ENCODE measurements around the gene ELFN2. TPM values are rescaled to one million over a fixed set of nuclear protein-coding genes. Genes with fewer than 3 reads are reported as not detected.

ELFN2 gene
- polyA plus RNA-seq, 3 donors: 0.01 TPM; not detected in 2

DNA sequence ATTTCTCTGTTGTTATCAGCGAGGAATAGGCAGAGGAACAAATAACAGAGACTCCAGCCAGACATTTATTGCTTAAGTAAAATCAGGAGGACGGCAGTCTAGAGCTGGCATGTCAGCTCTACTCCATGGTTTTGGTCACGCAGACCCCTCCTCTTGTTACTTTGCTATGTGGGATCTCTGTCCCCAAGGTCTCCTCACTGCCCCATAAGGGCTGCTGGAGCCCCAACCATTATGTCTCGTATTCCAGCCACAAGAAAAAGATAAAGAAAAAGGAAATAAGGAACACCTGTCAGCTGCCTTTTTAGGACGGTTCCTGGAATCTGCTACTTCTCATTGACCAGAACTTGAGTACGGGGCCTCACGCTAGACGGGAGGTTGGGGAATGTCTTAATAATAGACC lies 70.4 kb downstream of the ELFN2 start:
- DNase-seq: no peak
- Histone ChIP-seq H3K9ac (ENCODE audit: insufficient read depth, low read length, poor library complexity, severe bottlenecking) (no peak overlapping the region), H2AFZ (ENCODE audit: insufficient read depth, low read depth, low read length, poor library complexity, severe bottlenecking) (no peak overlapping the region), H3K4me2 (replicated peaks; ENCODE audit: extremely low read depth, low read length, poor library complexity, severe bottlenecking) (no peak overlapping the region), H3K79me2 (ENCODE audit: insufficient read depth, low read length) (no peaks in the 10 kb centered on the region), H3K36me3 (replicated peaks in 1 of 2; ENCODE audit: control insufficient read depth in 1 of 2, insufficient read depth in 2 of 2, low read length in 2 of 2) (no peaks in the 10 kb centered on the region), H3K27ac (ENCODE audit: low read depth in 1 of 2, low read length in 2 of 2) (no peak overlapping the region), H3K4me3 (replicated peaks in 1 of 3; ENCODE audit: low read depth in 2 of 3, low read length in 3 of 3) (no peak overlapping the region), H3K9me3 (replicated peaks in 1 of 2; ENCODE audit: control insufficient read depth in 1 of 2, insufficient read depth in 1 of 2, low read length in 2 of 2) (no peaks in the 10 kb centered on the region), H3K27me3 (ENCODE audit: control insufficient read depth in 2 of 2, insufficient read depth in 2 of 2, low read length in 2 of 2) (no peaks in the 10 kb centered on the region), H4K20me1 (ENCODE audit: insufficient read depth, low read length) (no peaks in the 10 kb centered on the region), H3K4me1 (ENCODE audit: control insufficient read depth in 1 of 2, insufficient read depth in 2 of 2, low read length in 2 of 2) (no peaks in the 10 kb centered on the region)
- intact Hi-C loops (cut with micrococcal nuclease): no loop called here
- TF ChIP-seq, protein P1, sequence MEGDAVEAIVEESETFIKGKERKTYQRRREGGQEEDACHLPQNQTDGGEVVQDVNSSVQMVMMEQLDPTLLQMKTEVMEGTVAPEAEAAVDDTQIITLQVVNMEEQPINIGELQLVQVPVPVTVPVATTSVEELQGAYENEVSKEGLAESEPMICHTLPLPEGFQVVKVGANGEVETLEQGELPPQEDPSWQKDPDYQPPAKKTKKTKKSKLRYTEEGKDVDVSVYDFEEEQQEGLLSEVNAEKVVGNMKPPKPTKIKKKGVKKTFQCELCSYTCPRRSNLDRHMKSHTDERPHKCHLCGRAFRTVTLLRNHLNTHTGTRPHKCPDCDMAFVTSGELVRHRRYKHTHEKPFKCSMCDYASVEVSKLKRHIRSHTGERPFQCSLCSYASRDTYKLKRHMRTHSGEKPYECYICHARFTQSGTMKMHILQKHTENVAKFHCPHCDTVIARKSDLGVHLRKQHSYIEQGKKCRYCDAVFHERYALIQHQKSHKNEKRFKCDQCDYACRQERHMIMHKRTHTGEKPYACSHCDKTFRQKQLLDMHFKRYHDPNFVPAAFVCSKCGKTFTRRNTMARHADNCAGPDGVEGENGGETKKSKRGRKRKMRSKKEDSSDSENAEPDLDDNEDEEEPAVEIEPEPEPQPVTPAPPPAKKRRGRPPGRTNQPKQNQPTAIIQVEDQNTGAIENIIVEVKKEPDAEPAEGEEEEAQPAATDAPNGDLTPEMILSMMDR (IDR thresholded peaks at IDR 0.05): no peak
- Mint-ChIP-seq H3K27ac (no peak overlapping the region), H3K36me3 (no peaks in the 10 kb centered on the region), H3K4me3 (no peak overlapping the region), H3K9me3 (peaks cover 0 to 2% (median 0%) of the 10 kb centered on the region in 7 donors), H3K27me3 (ENCODE audit: low read depth in 3 of 3) (peaks cover 3 to 11% (median 6%) of the 10 kb centered on the region in 3 donors), H3K4me1 (peaks cover 4% of the 10 kb centered on the region)
- WGBS (ENCODE audit: insufficient coverage): 93% methylated on average over 6 of the region's 8 CpGs

DNA sequence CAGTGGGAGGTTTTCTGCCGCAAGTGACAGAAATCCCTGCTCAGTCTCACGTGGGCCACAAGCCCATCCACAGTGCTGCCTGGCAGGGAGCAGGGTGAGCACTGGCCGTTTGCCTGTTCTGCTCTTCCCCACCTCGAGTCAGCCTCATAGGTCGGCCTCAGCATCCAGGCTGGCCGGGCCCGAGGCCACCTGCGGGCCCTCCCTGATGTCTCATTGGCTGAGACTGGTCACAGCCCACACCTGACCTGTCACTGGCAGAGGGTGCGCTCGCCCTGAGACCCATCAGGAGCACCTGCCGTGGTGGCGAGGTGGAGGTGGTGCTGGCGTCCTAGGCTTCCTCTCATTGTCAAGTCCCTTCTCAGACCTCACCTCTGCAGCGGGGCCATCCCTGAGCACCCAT lies 72.1 kb downstream of the ELFN2 start:
- no peak overlapping the region for H3K27ac Mint-ChIP-seq
- no peak overlapping the region for H3K9ac ChIP-seq (ENCODE audit: insufficient read depth, low read length, poor library complexity, severe bottlenecking)
- no peak overlapping the region for H3K4me3 ChIP-seq (replicated peaks in 1 of 3; ENCODE audit: low read depth in 2 of 3, low read length in 3 of 3)
- no peaks in the 10 kb centered on the region for H3K4me1 ChIP-seq (ENCODE audit: control insufficient read depth in 1 of 2, insufficient read depth in 2 of 2, low read length in 2 of 2)
- H3K9me3 Mint-ChIP-seq: peaks cover 0 to 2% (median 0%) of the 10 kb centered on the region in 7 donors
- no peaks in the 10 kb centered on the region for H4K20me1 ChIP-seq (ENCODE audit: insufficient read depth, low read length)
- no peaks in the 10 kb centered on the region for H3K36me3 Mint-ChIP-seq
- no peak overlapping the region for H3K4me3 Mint-ChIP-seq
- H3K27me3 Mint-ChIP-seq (ENCODE audit: low read depth in 3 of 3): peaks cover 3 to 14% (median 6%) of the 10 kb centered on the region in 3 donors
- H2AFZ ChIP-seq (ENCODE audit: insufficient read depth, low read depth, low read length, poor library complexity, severe bottlenecking): no peak overlapping the region
- H3K27ac ChIP-seq (ENCODE audit: low read depth in 1 of 2, low read length in 2 of 2): no peak overlapping the region
- H3K4me1 Mint-ChIP-seq: peaks cover 4% of the 10 kb centered on the region
- H3K27me3 ChIP-seq (ENCODE audit: control insufficient read depth in 2 of 2, insufficient read depth in 2 of 2, low read length in 2 of 2): no peaks in the 10 kb centered on the region
- intact Hi-C loops (cut with micrococcal nuclease): no loop called here
- H3K9me3 ChIP-seq (replicated peaks in 1 of 2; ENCODE audit: control insufficient read depth in 1 of 2, insufficient read depth in 1 of 2, low read length in 2 of 2): no peaks in the 10 kb centered on the region
- WGBS (ENCODE audit: insufficient coverage): 98% methylated on average over 14 of the region's 14 CpGs
- no peaks in the 10 kb centered on the region for H3K79me2 ChIP-seq (ENCODE audit: insufficient read depth, low read length)
- no peaks in the 10 kb centered on the region for H3K36me3 ChIP-seq (replicated peaks in 1 of 2; ENCODE audit: control insufficient read depth in 1 of 2, insufficient read depth in 2 of 2, low read length in 2 of 2)
- no peak overlapping the region for H3K4me2 ChIP-seq (replicated peaks; ENCODE audit: extremely low read depth, low read length, poor library complexity, severe bottlenecking)
- TF ChIP-seq, protein P1 (IDR thresholded peaks at IDR 0.05): no peak
- no peak for DNase-seq
